GM21825 (cell line): ENCODE measurements around the gene UGT2A3.

Source experiments
- ATAC-seq: cut with Tn5 transposase; IDR thresholded peaks from one replicate; pipeline ENCODE4 v1.9.1; 2021; ENCODE audit warnings: mild to moderate bottlenecking, moderate library complexity; ENCODE audit not compliant: unreplicated experiment

The UGT2A3 gene

GRCh38 chr4:68917016-68917415 lies 34.6 kb downstream of the UGT2A3 start:
- ATAC-seq: no peak

- no peak for ATAC-seq
Measured at GRCh38 chr4:68912807-68913206, 38.8 kb downstream of the UGT2A3 start.

GRCh38 chr4:68909385-68909784 lies 42.2 kb downstream of the UGT2A3 start:
- no peak for ATAC-seq

GRCh38 chr4:68907788-68908700 lies 43.6 kb downstream of the UGT2A3 start:
- ATAC-seq: no peak

GRCh38 chr4:68907245-68907644 lies 44.4 kb downstream of the UGT2A3 start:
- no peak for ATAC-seq

- no peak for ATAC-seq
Measured at GRCh38 chr4:68906780-68907137, 44.8 kb downstream of the UGT2A3 start.

GRCh38 chr4:68905939-68906779 lies 45.4 kb downstream of the UGT2A3 start:
- no peak for ATAC-seq

GRCh38 chr4:68905598-68905938 lies 46.0 kb downstream of the UGT2A3 start:
- no peak for ATAC-seq

- ATAC-seq: no peak
Measured at GRCh38 chr4:68904786-68905185, 46.8 kb downstream of the UGT2A3 start.

- ATAC-seq: no peak
Measured at GRCh38 chr4:68896749-68897148, 54.9 kb downstream of the UGT2A3 start.

- no peak for ATAC-seq
Measured at GRCh38 chr4:68895561-68896198, 55.9 kb downstream of the UGT2A3 start.

GRCh38 chr4:68892861-68893260 lies 58.7 kb downstream of the UGT2A3 start:
- no peak for ATAC-seq

GRCh38 chr4:68891678-68892077 lies 59.9 kb downstream of the UGT2A3 start:
- no peak for ATAC-seq

- no peak for ATAC-seq
Measured at GRCh38 chr4:68885545-68885944, 66.1 kb downstream of the UGT2A3 start.

- ATAC-seq: no peak
Measured at GRCh38 chr4:68883870-68884269, 67.7 kb downstream of the UGT2A3 start.
